HepG2 (cell line): Measurements from ENCODE around the gene KCNJ14. TPM values are rescaled to one million over a fixed set of nuclear protein-coding genes. Genes with fewer than 3 reads are reported as not detected.

Source experiments
- AGO1 ChIP-seq: fragments of 200-400 bp; formaldehyde crosslinking; IDR thresholded peaks from 2 replicates; pipeline ENCODE4 v1.6.1; 2017; ENCODE audit warnings: mild to moderate bottlenecking, low read depth, low read length, moderate library complexity; ENCODE audit not compliant: poor library complexity, severe bottlenecking
- BRCA1 ChIP-seq: sonication (generic); formaldehyde crosslinking; IDR thresholded peaks from 2 replicates; pipeline ENCODE4 v1.4.0; 2020; ENCODE audit warnings: missing genetic modification reagents
- HIC2 ChIP-seq: sonication (generic); formaldehyde crosslinking; IDR thresholded peaks from 2 replicates; pipeline ENCODE4 v1.9.0; 2022; ENCODE audit warnings: low read depth, missing genetic modification reagents
- HOXA9 ChIP-seq: sonication (generic); formaldehyde crosslinking; IDR thresholded peaks from 2 replicates; pipeline ENCODE4 v1.8.1; 2022; ENCODE audit warnings: missing genetic modification reagents, mild to moderate bottlenecking, moderate library complexity, borderline replicate concordance
- KDM6A ChIP-seq: IDR thresholded peaks from 2 replicates; pipeline ENCODE4 v1.6.1; 2016; ENCODE audit warnings: low read depth
- MAX ChIP-seq: IDR thresholded peaks from 2 replicates; pipeline ENCODE4 v1.6.1; 2012; ENCODE audit warnings: inconsistent platforms
- MBD4 ChIP-seq: IDR thresholded peaks from 2 replicates; pipeline ENCODE4 v1.6.1; 2012; ENCODE audit warnings: low read length, inconsistent platforms, borderline replicate concordance
- MBNL3 ChIP-seq: fragments of 250-450 bp; sonication (Bioruptor Pico); conservative IDR thresholded peaks from 2 replicates; pipeline ENCODE4 v1.8.0; 2022; ENCODE audit warnings: mild to moderate bottlenecking, inconsistent platforms
- NCOA1 ChIP-seq: sonication (generic); formaldehyde crosslinking; IDR thresholded peaks from 2 replicates; pipeline ENCODE4 v1.9.0; 2021; ENCODE audit warnings: missing genetic modification reagents
- NONO ChIP-seq, 2 experiments: fragments of 450-650 bp in 1 of 2; sonication (generic) in 1 of 2; formaldehyde crosslinking in 1 of 2; IDR thresholded peaks in 1 of 2; conservative IDR thresholded peaks in 1 of 2; 2 replicates each; pipeline versions ENCODE4 v1.6.1 to v1.8.0; 2017 to 2022; ENCODE audit warnings: mild to moderate bottlenecking in 1 of 2, missing genetic modification reagents in 1 of 2, moderate library complexity in 1 of 2
- NR2C2 ChIP-seq: sonication (generic); formaldehyde crosslinking; IDR thresholded peaks from 2 replicates; pipeline ENCODE4 v1.4.0; 2020; ENCODE audit warnings: missing genetic modification reagents, mild to moderate bottlenecking, moderate library complexity, borderline replicate concordance
- NR3C1 ChIP-seq: sonication (generic); formaldehyde crosslinking; IDR thresholded peaks from 2 replicates; pipeline ENCODE4 v1.4.0; 2020; ENCODE audit warnings: missing genetic modification reagents
- POLR2A ChIP-seq, 2 experiments: IDR thresholded peaks; 2 replicates each; pipeline ENCODE4 v1.6.1; 2011; ENCODE audit warnings: low read depth in 2 of 2, low read length in 2 of 2, mild to moderate bottlenecking in 1 of 2, moderate library complexity in 1 of 2; ENCODE audit not compliant: insufficient read depth in 1 of 2
- SMAD3 ChIP-seq: sonication (generic); formaldehyde crosslinking; IDR thresholded peaks from 2 replicates; pipeline ENCODE4 v1.4.0; 2020; ENCODE audit warnings: missing genetic modification reagents
- U2AF1 ChIP-seq: fragments of 200-400 bp; formaldehyde crosslinking; optimal IDR thresholded peaks from 2 replicates; pipeline ENCODE3; 2017; ENCODE audit warnings: mild to moderate bottlenecking, low read depth, low read length
- ZBTB49 ChIP-seq: sonication (generic); formaldehyde crosslinking; IDR thresholded peaks from 2 replicates; pipeline ENCODE4 v1.4.0; 2020; ENCODE audit warnings: missing genetic modification reagents, borderline replicate concordance
- ZNF124 ChIP-seq: sonication (generic); formaldehyde crosslinking; IDR thresholded peaks from 2 replicates; pipeline ENCODE4 v1.4.0; 2020; ENCODE audit warnings: missing genetic modification reagents
- ZNF230 ChIP-seq: sonication (generic); formaldehyde crosslinking; IDR thresholded peaks from 2 replicates; pipeline ENCODE4 v1.4.0; 2020; ENCODE audit warnings: mild to moderate bottlenecking, missing genetic modification reagents
- ZNF326 ChIP-seq: sonication (generic); formaldehyde crosslinking; IDR thresholded peaks from 2 replicates; pipeline ENCODE4 v1.4.0; 2020; ENCODE audit warnings: missing genetic modification reagents, borderline replicate concordance
- ZNF558 ChIP-seq: sonication (generic); formaldehyde crosslinking; IDR thresholded peaks from 2 replicates; pipeline ENCODE4 v1.9.0; 2022; ENCODE audit warnings: mild to moderate bottlenecking, missing genetic modification reagents, borderline replicate concordance
- ZNF777 ChIP-seq: sonication (generic); formaldehyde crosslinking; IDR thresholded peaks from 2 replicates; pipeline ENCODE4 v1.4.0; 2020; ENCODE audit warnings: missing genetic modification reagents
- ZNF839 ChIP-seq: sonication (generic); formaldehyde crosslinking; IDR thresholded peaks from 2 replicates; pipeline ENCODE4 v1.4.0; 2020; ENCODE audit warnings: missing genetic modification reagents, mild to moderate bottlenecking, borderline replicate concordance
- polyA plus RNA-seq, 8 experiments: library from polyadenylated mRNA; depleted of rRNA in 3 of 8; stranded (reverse) in 7 of 8; unstranded in 1 of 8; fragments of >200 nt; fragmentation: Illumina TruSeq in 4 of 8; extraction: Trizol in 4 of 8; gene quantifications; 2 replicates each; pipeline versions ENCODE4 v1.2.1 to v1.2.3, GENCODE V29; 2011 to 2016; ENCODE audit warnings: low read depth in 4 of 8, missing spikeins in 1 of 8, mixed read lengths in 1 of 8; ENCODE audit not compliant: insufficient read depth in 1 of 8
- total RNA-seq, 5 experiments: library from RNA; depleted of rRNA; stranded (reverse); fragments of >200 nt; fragmentation: Illumina TruSeq; extraction: Trizol; gene quantifications; 2 replicates each; pipeline ENCODE4 v1.2.3, GENCODE V29; 2016; ENCODE audit warnings: low read depth in 1 of 5
- TF ChIP-seq, protein P1 (sequence below): sonication (generic); formaldehyde crosslinking; IDR thresholded peaks from 2 replicates; pipeline ENCODE4 v1.5.0; 2020; ENCODE audit warnings: missing genetic modification reagents
- TF ChIP-seq, protein P2 (sequence below): IDR thresholded peaks from 2 replicates; pipeline ENCODE4 v1.6.1; 2016; ENCODE audit warnings: mild to moderate bottlenecking, missing biosample characterization, missing genetic modification reagents

KCNJ14 gene
- total and polyA plus RNA-seq, 2 of the 13 experiments (the other 11 are each of a cell fraction or from before 2014, with no cell fraction given) = 0.20 to 0.51 TPM

- no peak for TF ChIP-seq NONO (IDR thresholded peaks at IDR 0.05)
- no peak for TF ChIP-seq NONO (CRISPR knock-in tag; conservative IDR thresholded peaks at IDR 0.05)
- no peak for TF ChIP-seq BRCA1 (CRISPR knock-in tag)
- TF ChIP-seq HOXA9 (CRISPR knock-in tag) = no peak
- peak; percentile 88 for TF ChIP-seq NR2C2 (CRISPR knock-in tag)
- TF ChIP-seq MAX = no peak
- TF ChIP-seq ZNF326 (CRISPR knock-in tag) = no peak
- TF ChIP-seq AGO1 = no peak
- no peak for TF ChIP-seq HIC2 (CRISPR knock-in tag)
- TF ChIP-seq ZNF839 = no peak
- TF ChIP-seq ZNF124 (CRISPR knock-in tag) = no peak
- TF ChIP-seq MBD4 = no peak
- TF ChIP-seq ZNF777 (CRISPR knock-in tag) = no peak
- TF ChIP-seq POLR2A (IDR thresholded peaks at IDR 0.05; ENCODE audit: insufficient read depth in 1 of 2, low read depth in 2 of 2, low read length in 2 of 2) = peak in 1 of 2 experiments; percentile 55; a peak in 1 of 4 replicates
- TF ChIP-seq ZBTB49 (CRISPR knock-in tag) = no peak
- no peak for TF ChIP-seq U2AF1
- no peak for TF ChIP-seq NCOA1 (CRISPR knock-in tag)
- TF ChIP-seq, protein P1, sequence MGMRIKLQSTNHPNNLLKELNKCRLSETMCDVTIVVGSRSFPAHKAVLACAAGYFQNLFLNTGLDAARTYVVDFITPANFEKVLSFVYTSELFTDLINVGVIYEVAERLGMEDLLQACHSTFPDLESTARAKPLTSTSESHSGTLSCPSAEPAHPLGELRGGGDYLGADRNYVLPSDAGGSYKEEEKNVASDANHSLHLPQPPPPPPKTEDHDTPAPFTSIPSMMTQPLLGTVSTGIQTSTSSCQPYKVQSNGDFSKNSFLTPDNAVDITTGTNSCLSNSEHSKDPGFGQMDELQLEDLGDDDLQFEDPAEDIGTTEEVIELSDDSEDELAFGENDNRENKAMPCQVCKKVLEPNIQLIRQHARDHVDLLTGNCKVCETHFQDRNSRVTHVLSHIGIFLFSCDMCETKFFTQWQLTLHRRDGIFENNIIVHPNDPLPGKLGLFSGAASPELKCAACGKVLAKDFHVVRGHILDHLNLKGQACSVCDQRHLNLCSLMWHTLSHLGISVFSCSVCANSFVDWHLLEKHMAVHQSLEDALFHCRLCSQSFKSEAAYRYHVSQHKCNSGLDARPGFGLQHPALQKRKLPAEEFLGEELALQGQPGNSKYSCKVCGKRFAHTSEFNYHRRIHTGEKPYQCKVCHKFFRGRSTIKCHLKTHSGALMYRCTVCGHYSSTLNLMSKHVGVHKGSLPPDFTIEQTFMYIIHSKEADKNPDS (CRISPR knock-in tag) = no peak
- no peak for TF ChIP-seq NR3C1 (CRISPR knock-in tag)
- TF ChIP-seq MBNL3 (CRISPR knock-in tag) = no peak
- TF ChIP-seq SMAD3 = no peak
- TF ChIP-seq KDM6A (CRISPR knock-in tag) = no peak
- TF ChIP-seq, protein P2, sequence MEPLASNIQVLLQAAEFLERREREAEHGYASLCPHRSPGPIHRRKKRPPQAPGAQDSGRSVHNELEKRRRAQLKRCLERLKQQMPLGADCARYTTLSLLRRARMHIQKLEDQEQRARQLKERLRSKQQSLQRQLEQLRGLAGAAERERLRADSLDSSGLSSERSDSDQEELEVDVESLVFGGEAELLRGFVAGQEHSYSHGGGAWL (CRISPR knock-in tag) = no peak
- TF ChIP-seq ZNF558 (CRISPR knock-in tag) = no peak
- 0 out of 2 replicates have a peak, but pooled peaks have one; percentile 47 for TF ChIP-seq ZNF230
These were observed 46.3 kb downstream of the KCNJ14 start (continued) for GRCh38 chr19:48501494-48502349.
